H1 (cell line): ENCODE results near the gene NUDC. TPM values are rescaled to one million over a fixed set of nuclear protein-coding genes. Genes with fewer than 3 reads are reported as not detected.

Source experiments
- CTCF ChIA-PET: fragments of 300-600 bp; sonication (Branson Sonifier 250); formaldehyde crosslinking; loops from one replicate; lab custom pipeline; 2021; ENCODE audit not compliant: partially characterized antibody; lab: Charles Lee
- POLR2A ChIA-PET: fragments of 300-600 bp; sonication (Branson Sonifier 250); formaldehyde crosslinking; loops from one replicate; lab custom pipeline; 2021; ENCODE audit warnings: inconsistent platforms; ENCODE audit not compliant: partially characterized antibody; lab: Charles Lee
- DNase-seq, 2 experiments: peaks; one replicate each; pipeline versions ENCODE4 v3.0.0 to v3.0.0-alpha.2; 2010 to 2022; ENCODE audit warnings: low spot score in 2 of 2, low read depth in 1 of 2, mixed read lengths in 1 of 2
- FAIRE-seq: peaks from 2 replicates; lab custom pipeline; 2011; peaks lifted over from hg19 to GRCh38; lab: Jason Lieb, UNC
- H2AFZ ChIP-seq: 2 replicates; pipeline ENCODE4 v1.8.1; 2012; ENCODE audit warnings: low read length, inconsistent platforms
- H2AK5ac ChIP-seq: 2 replicates; pipeline ENCODE4 v1.6.1; 2013; ENCODE audit warnings: low read depth, low read length
- H2BK120ac ChIP-seq: replicated peaks from 2 replicates; pipeline ENCODE3; 2013; ENCODE audit warnings: low read depth, low read length, inconsistent platforms
- H2BK12ac ChIP-seq: 2 replicates; pipeline ENCODE4 v1.6.1; 2013; ENCODE audit warnings: low read depth, low read length
- H2BK15ac ChIP-seq: 2 replicates; pipeline ENCODE4 v1.6.1; 2013; ENCODE audit warnings: low read length
- H2BK20ac ChIP-seq: 2 replicates; pipeline ENCODE4 v1.6.1; 2013; ENCODE audit warnings: low read length
- H2BK5ac ChIP-seq: 2 replicates; pipeline ENCODE4 v1.6.1; 2013; ENCODE audit warnings: low read depth, low read length
- H3K14ac ChIP-seq: 2 replicates; pipeline ENCODE4 v1.6.1; 2013; ENCODE audit warnings: inconsistent platforms; ENCODE audit not compliant: insufficient read length
- H3K18ac ChIP-seq: 2 replicates; pipeline ENCODE4 v1.6.1; 2013; ENCODE audit warnings: low read length; ENCODE audit errors: extremely low read depth
- H3K23ac ChIP-seq: 2 replicates; pipeline ENCODE4 v1.6.1; 2013; ENCODE audit warnings: inconsistent platforms; ENCODE audit not compliant: insufficient read length
- H3K23me2 ChIP-seq: 2 replicates; pipeline ENCODE4 v1.6.1; 2013; ENCODE audit warnings: low read depth, low read length
- H3K27ac ChIP-seq: 2 replicates; pipeline ENCODE4 v1.6.1; 2011; ENCODE audit warnings: low read depth, low read length, inconsistent platforms
- H3K27me3 ChIP-seq, 4 experiments: replicated peaks in 1 of 4; 1 replicate in 1 of 4; 2 replicates in 3 of 4; pipeline versions ENCODE4 v1.6.1 to v1.8.1; 2011 to 2013; ENCODE audit warnings: low read length in 3 of 4, mild to moderate bottlenecking in 3 of 4, inconsistent platforms in 2 of 4, mixed read lengths in 2 of 4, moderate library complexity in 1 of 4; ENCODE audit not compliant: control insufficient read depth in 3 of 4, insufficient read depth in 3 of 4; ENCODE audit errors: extremely low read depth in 1 of 4
- H3K36me3 ChIP-seq, 4 experiments: 2 replicates each; pipeline versions ENCODE4 v1.6.1 to v1.8.1; 2011 to 2013; ENCODE audit warnings: mild to moderate bottlenecking in 4 of 4, low read length in 3 of 4, moderate library complexity in 2 of 4, control low read depth in 1 of 4, inconsistent platforms in 1 of 4; ENCODE audit not compliant: insufficient read depth in 4 of 4, control insufficient read depth in 2 of 4
- H3K4ac ChIP-seq: replicated peaks from 2 replicates; pipeline ENCODE3; 2013; ENCODE audit warnings: low read length, low read depth, mixed read lengths, inconsistent platforms; ENCODE audit not compliant: insufficient read length
- H3K4me1 ChIP-seq, 4 experiments: replicated peaks in 1 of 4; 1 replicate in 1 of 4; 2 replicates in 3 of 4; pipeline versions ENCODE4 v1.6.1 to v1.8.1; 2011 to 2013; ENCODE audit warnings: low read length in 3 of 4, inconsistent platforms in 2 of 4, mixed read lengths in 1 of 4; ENCODE audit not compliant: insufficient read depth in 4 of 4, control insufficient read depth in 3 of 4
- H3K4me2 ChIP-seq, 2 experiments: 2 replicates each; pipeline versions ENCODE4 v1.6.1 to v1.8.1; 2011 to 2013; ENCODE audit warnings: low read depth in 2 of 2, low read length in 2 of 2, control low read depth in 1 of 2, inconsistent platforms in 1 of 2, mild to moderate bottlenecking in 1 of 2; ENCODE audit not compliant: insufficient read depth in 1 of 2
- H3K4me3 ChIP-seq, 4 experiments: fragments of 200-600, 300-600 bp in 1 of 4; sonication (generic), shearing (Covaris generic), sonication (Bioruptor Twin) in 1 of 4; 2 replicates each; pipeline versions ENCODE4 v1.5.1 to v1.8.1; 2011 to 2016; ENCODE audit warnings: low read length in 4 of 4, low read depth in 3 of 4, control low read depth in 2 of 4, inconsistent platforms in 2 of 4, mild to moderate bottlenecking in 2 of 4, mixed read lengths in 1 of 4, moderate library complexity in 1 of 4; ENCODE audit not compliant: insufficient read depth in 2 of 4; ENCODE audit errors: extremely low read depth in 1 of 4
- H3K56ac ChIP-seq: replicated peaks from 2 replicates; pipeline ENCODE3; 2013; ENCODE audit warnings: low read depth, mild to moderate bottlenecking, mixed read lengths, low read length, inconsistent platforms; ENCODE audit not compliant: insufficient read length
- H3K79me1 ChIP-seq: 2 replicates; pipeline ENCODE4 v1.6.1; 2013; ENCODE audit warnings: low read depth, low read length, control low read depth
- H3K79me2 ChIP-seq, 2 experiments: 2 replicates each; pipeline versions ENCODE4 v1.6.1 to v1.8.1; 2012 to 2013; ENCODE audit warnings: low read length in 2 of 2, mild to moderate bottlenecking in 2 of 2, inconsistent platforms in 1 of 2; ENCODE audit not compliant: insufficient read depth in 2 of 2, control insufficient read depth in 1 of 2
- H3K9ac ChIP-seq, 4 experiments: replicated peaks in 1 of 4; 1 replicate in 1 of 4; 2 replicates in 3 of 4; pipeline versions ENCODE4 v1.6.1 to v1.8.1; 2011 to 2013; ENCODE audit warnings: low read depth in 3 of 4, low read length in 3 of 4, control low read depth in 2 of 4, mild to moderate bottlenecking in 2 of 4, moderate library complexity in 2 of 4, inconsistent platforms in 1 of 4; ENCODE audit errors: extremely low read depth in 1 of 4
- H3K9me3 ChIP-seq, 2 experiments: 2 replicates each; pipeline versions ENCODE4 v1.6.1 to v1.8.1; 2012 to 2013; ENCODE audit warnings: mild to moderate bottlenecking in 2 of 2, moderate library complexity in 2 of 2, control low read depth in 1 of 2, inconsistent platforms in 1 of 2, low read depth in 1 of 2, low read length in 1 of 2, mixed read lengths in 1 of 2; ENCODE audit not compliant: insufficient read depth in 2 of 2
- H4K20me1 ChIP-seq, 2 experiments: replicated peaks in 1 of 2; 2 replicates each; pipeline versions ENCODE3 to v1.8.1; 2011 to 2013; ENCODE audit warnings: inconsistent platforms in 2 of 2, low read length in 2 of 2, mild to moderate bottlenecking in 1 of 2; ENCODE audit not compliant: insufficient read depth in 2 of 2, control insufficient read depth in 1 of 2
- H4K5ac ChIP-seq: 2 replicates; pipeline ENCODE4 v1.6.1; 2013; ENCODE audit warnings: low read length, low read depth, mixed read lengths, inconsistent platforms; ENCODE audit not compliant: insufficient read length
- H4K8ac ChIP-seq: 2 replicates; pipeline ENCODE4 v1.8.0; 2013; ENCODE audit warnings: mild to moderate bottlenecking, moderate library complexity, low read length, inconsistent platforms; ENCODE audit not compliant: insufficient read depth; ENCODE audit errors: extremely low read depth
- H4K91ac ChIP-seq: replicated peaks from 2 replicates; pipeline ENCODE3; 2013; ENCODE audit warnings: low read length, mixed read lengths, inconsistent platforms; ENCODE audit not compliant: insufficient read length
- CREB1 ChIP-seq: IDR thresholded peaks from 2 replicates; pipeline ENCODE4 v1.6.1; 2012; ENCODE audit warnings: inconsistent platforms
- EGR1 ChIP-seq: IDR thresholded peaks from 2 replicates; pipeline ENCODE4 v1.6.1; 2011; ENCODE audit warnings: low read depth, low read length, borderline replicate concordance
- JUND ChIP-seq: IDR thresholded peaks from 2 replicates; pipeline ENCODE4 v1.6.1; 2011; ENCODE audit warnings: mild to moderate bottlenecking, improper control_type of control experiment, low read length
- KDM5A ChIP-seq: fragments of 200-600 bp; IDR thresholded peaks from 2 replicates; pipeline ENCODE4 v1.7.1; 2012; ENCODE audit warnings: mild to moderate bottlenecking, low read length, inconsistent platforms, mixed read lengths
- NRF1 ChIP-seq: IDR thresholded peaks from 2 replicates; pipeline ENCODE4 v1.6.1; 2011; ENCODE audit warnings: mild to moderate bottlenecking, low read depth, low read length, improper control_type of control experiment
- RFX5 ChIP-seq: IDR thresholded peaks from 2 replicates; pipeline ENCODE4 v1.6.1; 2011; ENCODE audit warnings: low read depth, low read length, improper control_type of control experiment, borderline replicate concordance
- RNF2 ChIP-seq: fragments of 200-900, 300-1000 bp; sonication (generic); IDR thresholded peaks from 2 replicates; pipeline ENCODE4 v1.7.1; 2016; ENCODE audit warnings: borderline replicate concordance, low read depth, mild to moderate bottlenecking, antibody characterized with exemption, low read length; ENCODE audit not compliant: poor library complexity, severe bottlenecking; ENCODE audit errors: missing control alignments
- SP1 ChIP-seq: IDR thresholded peaks from 2 replicates; pipeline ENCODE4 v1.6.1; 2011; ENCODE audit warnings: low read depth, low read length
- SUZ12 ChIP-seq: fragments of 200-600 bp; sonication (generic); IDR thresholded peaks from 2 replicates; pipeline ENCODE4 v1.6.1; 2012; ENCODE audit warnings: mild to moderate bottlenecking, inconsistent platforms, low read length, moderate library complexity, mixed read lengths
- TAF7 ChIP-seq: optimal IDR thresholded peaks from 2 replicates; pipeline ENCODE3; 2011; ENCODE audit warnings: low read depth, mild to moderate bottlenecking, inconsistent platforms, low read length, moderate library complexity, borderline replicate concordance
- ZNF274 ChIP-seq: IDR thresholded peaks from 2 replicates; pipeline ENCODE4 v1.7.0; 2012; ENCODE audit warnings: low read length, borderline replicate concordance; ENCODE audit errors: extremely low read depth
- whole genome bisulfite sequencing, 2 experiments: shearing (Covaris generic) in 1 of 2; methylation state at CpG; one replicate each; pipeline versions ENCODE4 v1.1.6 to v1.1.7; 2013 to 2015; ENCODE audit warnings: low lambda C conversion rate in 2 of 2, mixed read lengths in 2 of 2, inconsistent platforms in 1 of 2, low coverage in 1 of 2, missing lambda C conversion rate in 1 of 2; ENCODE audit not compliant: insufficient replicate concordance in 2 of 2, insufficient coverage in 1 of 2, insufficient read length in 1 of 2; ENCODE audit errors: extremely low coverage in 1 of 2, missing lambda C conversion rate in 1 of 2; 5-methylcytosine and 5-hydroxymethylcytosine counted together
- polyA plus RNA-seq, 7 experiments: library from polyadenylated mRNA; depleted of rRNA in 3 of 7; stranded (reverse) in 5 of 7; unstranded in 2 of 7; fragments of >200 nt in 5 of 7; fragments of 200-250 nt in 2 of 7; gene quantifications; 1 replicate in 5 of 7; 2 replicates in 1 of 7; 4 replicates in 1 of 7; pipeline versions ENCODE4 v1.2.1 to v1.2.3, GENCODE V29; 2011 to 2013; ENCODE audit warnings: missing spikeins in 2 of 7, mixed read lengths in 2 of 7
- total RNA-seq: library from RNA; stranded (reverse); fragmentation: NEBNext Ultra II Directional; extraction: Animal tissue kit (Norgen Biotek cat#: 25700); gene quantifications from 2 replicates; pipeline ENCODE4 v1.2.1, GENCODE V29; 2021
- TF ChIP-seq, protein P1 (sequence below): IDR thresholded peaks from 2 replicates; pipeline ENCODE4 v1.6.1; 2011; ENCODE audit warnings: low read length, improper control_type of control experiment
- TF ChIP-seq, protein P2 (sequence below): IDR thresholded peaks from 2 replicates; pipeline ENCODE4 v1.6.1; 2011; ENCODE audit warnings: low read depth, mild to moderate bottlenecking, low read length; ENCODE audit not compliant: insufficient read depth

The NUDC gene
- total and polyA plus RNA-seq, 2 of the 8 experiments (the other 6 are each of a cell fraction or from before 2014, with no cell fraction given): 43.2 to 131 TPM

DNA sequence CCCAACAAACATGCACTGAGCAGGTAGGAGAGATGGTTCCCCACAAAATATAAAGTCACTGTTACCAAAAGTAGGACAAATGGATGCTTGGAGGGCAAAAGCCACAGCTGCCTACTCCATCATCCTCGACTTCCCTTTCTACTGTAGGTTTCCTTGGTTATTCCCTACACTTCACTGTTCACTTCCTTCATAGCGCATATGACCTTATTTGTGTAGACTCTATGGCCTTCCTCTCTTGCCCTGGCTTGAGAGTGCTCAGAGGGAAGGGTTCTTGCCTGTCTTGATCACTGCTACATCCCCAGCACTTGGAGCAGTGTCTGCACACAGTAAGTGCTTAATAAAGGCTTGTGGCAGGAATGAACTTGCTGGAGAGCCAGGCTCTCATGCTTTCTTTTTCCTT is 57.4 kb downstream of the NUDC start:
- no peaks in the 10 kb centered on the region for H3K79me1 ChIP-seq
- H3K4ac ChIP-seq: no peak overlapping the region
- H2BK12ac ChIP-seq: no peak overlapping the region
- no peak overlapping the region for H2BK20ac ChIP-seq
- no peaks in the 10 kb centered on the region for H3K9me3 ChIP-seq
- H3K27me3 ChIP-seq: no peaks in the 10 kb centered on the region
- WGBS, 2 experiments: 97% methylated on average over 2 of the region's 2 CpGs; no CpG with 5 or more reads in 1 of the 2 experiments
- no peak overlapping the region for H3K23ac ChIP-seq
- H3K79me2 ChIP-seq: no peaks in the 10 kb centered on the region
- no peak overlapping the region for H3K4me2 ChIP-seq
- no peak overlapping the region for H3K4me3 ChIP-seq
- no peak overlapping the region for H4K5ac ChIP-seq
- peak overlapping the region; percentile 81; the same call in 1 of the 2 replicates for H2BK15ac ChIP-seq
- no peak for FAIRE-seq
- no peak overlapping the region for H3K56ac ChIP-seq
- H3K27ac ChIP-seq: no peak overlapping the region
- H2BK5ac ChIP-seq: no peak overlapping the region
- H4K91ac ChIP-seq: no peak overlapping the region
- H3K18ac ChIP-seq: no peak overlapping the region
- CTCF ChIA-PET: interaction anchor here (2.6 kb wide), 1 partner anchor 12 kb away, joined by 8 read pairs; no protein-coding TSS in a partner anchor
- no peak overlapping the region for H4K8ac ChIP-seq
- H3K14ac ChIP-seq: no peak overlapping the region
- no peak overlapping the region for H2BK120ac ChIP-seq
- POLR2A ChIA-PET: interaction anchor here (0.6 to 1.5 kb wide), 2 partner anchors 15 to 22 kb away, joined by 3 to 5 read pairs; partner anchors contain the start of gene TRNP1
- H3K4me1 ChIP-seq: no peaks in the 10 kb centered on the region
- no peak overlapping the region for H2AFZ ChIP-seq
- DNase-seq: no peak
- H3K23me2 ChIP-seq: no peaks in the 10 kb centered on the region
- H4K20me1 ChIP-seq: no peaks in the 10 kb centered on the region
- no peaks in the 10 kb centered on the region for H3K36me3 ChIP-seq
- H3K9ac ChIP-seq: no peak overlapping the region
- H2AK5ac ChIP-seq: no peak overlapping the region
- TF ChIP-seq, protein P1, sequence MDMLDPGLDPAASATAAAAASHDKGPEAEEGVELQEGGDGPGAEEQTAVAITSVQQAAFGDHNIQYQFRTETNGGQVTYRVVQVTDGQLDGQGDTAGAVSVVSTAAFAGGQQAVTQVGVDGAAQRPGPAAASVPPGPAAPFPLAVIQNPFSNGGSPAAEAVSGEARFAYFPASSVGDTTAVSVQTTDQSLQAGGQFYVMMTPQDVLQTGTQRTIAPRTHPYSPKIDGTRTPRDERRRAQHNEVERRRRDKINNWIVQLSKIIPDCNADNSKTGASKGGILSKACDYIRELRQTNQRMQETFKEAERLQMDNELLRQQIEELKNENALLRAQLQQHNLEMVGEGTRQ: no peak
- TF ChIP-seq SUZ12 (no peak), NRF1 (no peak), SP1 (no peak), KDM5A (no peak), TAF7 (no peak), CREB1 (no peak), EGR1 (no peak), ZNF274 (no peak), RFX5 (no peak), JUND (no peak), RNF2 (no peak)
- TF ChIP-seq, protein P2, sequence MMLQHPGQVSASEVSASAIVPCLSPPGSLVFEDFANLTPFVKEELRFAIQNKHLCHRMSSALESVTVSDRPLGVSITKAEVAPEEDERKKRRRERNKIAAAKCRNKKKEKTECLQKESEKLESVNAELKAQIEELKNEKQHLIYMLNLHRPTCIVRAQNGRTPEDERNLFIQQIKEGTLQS: no peak
